ENCODE results near the gene KIFC1. TPM values are rescaled to one million over a fixed set of nuclear protein-coding genes. Genes with fewer than 3 reads are reported as not detected.
A peak's percentile ranks its signal among the peaks of the same experiment; 100 is the strongest.

Gene KIFC1
- total RNA-seq, 1 experiment from 2014 or later: 73.8 TPM

DNA sequence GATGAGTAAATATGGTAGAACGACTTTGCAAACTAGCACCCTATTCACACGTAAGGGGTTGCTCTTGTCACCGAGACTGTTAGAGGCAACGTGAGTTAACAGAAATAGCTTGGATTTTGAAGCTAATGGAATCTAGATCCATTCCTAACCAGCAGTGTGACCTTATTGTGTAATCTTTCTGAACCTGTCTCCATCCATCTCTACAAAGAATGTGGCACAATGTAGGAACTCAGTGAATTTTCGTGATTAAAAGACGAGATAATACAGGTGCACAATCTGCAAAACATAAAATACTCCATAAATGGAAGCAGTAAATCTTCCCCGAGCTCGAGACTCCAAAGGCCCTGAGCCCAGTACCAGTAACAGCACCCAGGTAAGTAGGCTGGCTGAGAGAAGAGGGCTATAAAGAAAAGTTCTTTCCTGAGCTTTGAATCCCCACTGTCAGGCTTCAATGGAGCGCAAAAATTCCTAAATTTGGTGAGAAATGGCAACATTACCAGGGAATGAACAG, 801 bp upstream of the KIFC1 start:
- DNase-seq: no peak
- Histone ChIP-seq H4K5ac (ENCODE audit: insufficient read length, low read depth, low read length) (no peak overlapping the region), H4K91ac (ENCODE audit: insufficient read length, low read depth, low read length) (no peak overlapping the region), H2AK5ac (ENCODE audit: insufficient read length, low read length) (no peak overlapping the region), H3T11ph (ENCODE audit: low read length) (peak overlapping the region; percentile 20), H2AFZ (ENCODE audit: low read length) (peak overlapping the region; percentile 50), H3K14ac (ENCODE audit: insufficient read depth, low read length) (no peak overlapping the region; the same call in 1 of the 2 replicates), H2BK5ac (ENCODE audit: insufficient read length, low read length) (peak overlapping the region; percentile 66), H3K23me2 (ENCODE audit: insufficient read length, low read depth, low read length, poor library complexity, severe bottlenecking) (peaks cover 10% of the 10 kb centered on the region), H3K27ac (ENCODE audit: insufficient read length, low read depth, low read length) (peak overlapping the region; percentile 73), H3K18ac (ENCODE audit: insufficient read length, low read depth, low read length) (no peak overlapping the region), H2BK12ac (ENCODE audit: insufficient read length, low read depth, low read length) (no peak overlapping the region), H3K4ac (ENCODE audit: low read depth, low read length) (no peak overlapping the region), H3K79me2 (ENCODE audit: insufficient read depth, low read length) (peaks cover 34% of the 10 kb centered on the region), H3K9me3 (ENCODE audit: control insufficient read depth, low read depth, low read length) (no peaks in the 10 kb centered on the region), H3K9ac (ENCODE audit: extremely low read depth, insufficient read length, low read length) (peak overlapping the region; percentile 59), H4K8ac (replicated peaks; ENCODE audit: insufficient read length, low read depth, low read length) (no peak overlapping the region), H3K23ac (ENCODE audit: insufficient read length, low read depth, low read length) (no peak overlapping the region), H3K79me1 (ENCODE audit: insufficient read depth, low read depth, low read length, poor library complexity, severe bottlenecking) (peaks cover 8% of the 10 kb centered on the region), H4K20me1 (ENCODE audit: control insufficient read depth, insufficient read depth, insufficient read length) (no peaks in the 10 kb centered on the region), H3K4me2 (ENCODE audit: insufficient read depth, insufficient read length, low read length) (peak overlapping the region; percentile 41), H2BK20ac (ENCODE audit: low read depth, low read length, poor library complexity, severe bottlenecking) (no peak overlapping the region), H3K27me3 (ENCODE audit: insufficient read depth, low read length) (no peaks in the 10 kb centered on the region), H2BK15ac (ENCODE audit: low read depth, low read length) (no peak overlapping the region), H2BK120ac (ENCODE audit: low read depth, low read length, poor library complexity, severe bottlenecking) (no peak overlapping the region), H3K4me1 (ENCODE audit: insufficient read depth, low read length) (peaks cover 2% of the 10 kb centered on the region; the same call in 1 of the 2 replicates), H3K56ac (ENCODE audit: insufficient read length, low read depth, low read length) (no peak overlapping the region)
- peak overlapping the region; percentile 91 to 97 (median 94) for H3K27ac Mint-ChIP-seq
- no peaks in the 10 kb centered on the region for H3K9me3 Mint-ChIP-seq
- no peaks in the 10 kb centered on the region for H3K27me3 Mint-ChIP-seq (ENCODE audit: low read depth)
- TF ChIP-seq CTCF (conservative IDR thresholded peaks at IDR 0.05): no peak
- no CpG with 5 or more reads among the region's 9 CpGs for WGBS (ENCODE audit: extremely low coverage, insufficient read length, low lambda C conversion rate)
- peak overlapping the region; percentile 94 for H3K4me3 Mint-ChIP-seq
- peaks cover 34 to 36% of the 10 kb centered on the region in 2 experiments for H3K4me1 Mint-ChIP-seq
- H3K36me3 Mint-ChIP-seq (ENCODE audit: insufficient read depth in 1 of 3, low read depth in 3 of 3): peaks cover 5 to 15% (median 6%) of the 10 kb centered on the region in 3 experiments; a peak in 6 of 7 replicates
